T-cell (primary cell): ENCODE data around the gene LDLRAD2. TPM values are rescaled to one million over a fixed set of nuclear protein-coding genes. Genes with fewer than 3 reads are reported as not detected.

ENCODE experiments used
- total RNA-seq, 35 experiments: library from RNA in 6 of 35; stranded (reverse) in 6 of 35; fragments of 120-200 nt in 1 of 35; gene quantifications; one replicate each; pipeline versions ENCODE4 v1.2.1 to v1.2.4 and lab custom pipeline; 2013 to 2026

Gene LDLRAD2
- total RNA-seq, 5 donors from 2014 or later (not counting 1 experiment from before 2014, with no cell fraction given) = 0.07 to 0.13 TPM; not detected in 3

Other genes starting within 250 kb of the LDLRAD2 start
- gene RAP1GAP, start 142.9 kb upstream of the LDLRAD2 start, total RNA-seq = 1 to 10 TPM in 1 of 5 donors, under 1 TPM in 4; 0.18 to 1.0 (median 0.35) TPM
- gene USP48, start 29.1 kb upstream of the LDLRAD2 start, total RNA-seq = 10 to 100 TPM; 65.8 to 95.6 (median 77.5) TPM
- 1 to 10 TPM; 4.4 to 9.3 (median 7.9) TPM for gene HSPG2, start 125.0 kb downstream of the LDLRAD2 start, total RNA-seq
- 1 to 10 TPM in 3 of 5 donors, not detected in 2; 6.9 to 7.5 (median 7.3) TPM for gene CELA3B, start 164.8 kb downstream of the LDLRAD2 start, total RNA-seq
- gene CELA3A, start 189.4 kb downstream of the LDLRAD2 start, total RNA-seq = 10 to 100 TPM in 3 of 5 donors, not detected in 2; 11.4 to 15.6 (median 13.3) TPM
- 100 to 1,000 TPM; 181 to 348 (median 192) TPM for gene CDC42, start 240.4 kb downstream of the LDLRAD2 start, total RNA-seq